Measurements from ENCODE around the gene COL4A2. TPM values are rescaled to one million over a fixed set of nuclear protein-coding genes. Genes with fewer than 3 reads are reported as not detected.

Gene COL4A2
- polyA plus RNA-seq, 1 experiment: 208 TPM

GRCh38 chr13:110556224-110556606 is 249.1 kb downstream of the COL4A2 start:
- H3K27ac ChIP-seq (ENCODE audit: low read depth, low read length): no peak overlapping the region
- no peak overlapping the region for H3K4me3 ChIP-seq (ENCODE audit: low read depth, low read length)
- peaks cover 12% of the 10 kb centered on the region for H3K9me3 ChIP-seq (ENCODE audit: control insufficient read depth, insufficient read depth, low read length)
- TF ChIP-seq, protein P1, sequence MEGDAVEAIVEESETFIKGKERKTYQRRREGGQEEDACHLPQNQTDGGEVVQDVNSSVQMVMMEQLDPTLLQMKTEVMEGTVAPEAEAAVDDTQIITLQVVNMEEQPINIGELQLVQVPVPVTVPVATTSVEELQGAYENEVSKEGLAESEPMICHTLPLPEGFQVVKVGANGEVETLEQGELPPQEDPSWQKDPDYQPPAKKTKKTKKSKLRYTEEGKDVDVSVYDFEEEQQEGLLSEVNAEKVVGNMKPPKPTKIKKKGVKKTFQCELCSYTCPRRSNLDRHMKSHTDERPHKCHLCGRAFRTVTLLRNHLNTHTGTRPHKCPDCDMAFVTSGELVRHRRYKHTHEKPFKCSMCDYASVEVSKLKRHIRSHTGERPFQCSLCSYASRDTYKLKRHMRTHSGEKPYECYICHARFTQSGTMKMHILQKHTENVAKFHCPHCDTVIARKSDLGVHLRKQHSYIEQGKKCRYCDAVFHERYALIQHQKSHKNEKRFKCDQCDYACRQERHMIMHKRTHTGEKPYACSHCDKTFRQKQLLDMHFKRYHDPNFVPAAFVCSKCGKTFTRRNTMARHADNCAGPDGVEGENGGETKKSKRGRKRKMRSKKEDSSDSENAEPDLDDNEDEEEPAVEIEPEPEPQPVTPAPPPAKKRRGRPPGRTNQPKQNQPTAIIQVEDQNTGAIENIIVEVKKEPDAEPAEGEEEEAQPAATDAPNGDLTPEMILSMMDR (IDR thresholded peaks at IDR 0.05; ENCODE audit: low read depth, low read length): no peak
- no peaks in the 10 kb centered on the region for H3K27me3 ChIP-seq (ENCODE audit: control insufficient read depth, insufficient read depth, low read length)
- ChIA-PET POLR2A (no interaction called here), CTCF (no interaction called here)
- no peak for DNase-seq (ENCODE audit: low read depth, low spot score)

GRCh38 chr13:110557082-110557481 is 250.0 kb downstream of the COL4A2 start:
- no peak for DNase-seq (ENCODE audit: low read depth, low spot score)
- Histone ChIP-seq H3K4me3 (ENCODE audit: low read depth, low read length) (no peak overlapping the region), H3K27me3 (ENCODE audit: control insufficient read depth, insufficient read depth, low read length) (no peaks in the 10 kb centered on the region), H3K9me3 (ENCODE audit: control insufficient read depth, insufficient read depth, low read length) (peaks cover 12% of the 10 kb centered on the region), H3K27ac (ENCODE audit: low read depth, low read length) (no peak overlapping the region)
- ChIA-PET POLR2A (no interaction called here), CTCF (no interaction called here)
- TF ChIP-seq, protein P1 (IDR thresholded peaks at IDR 0.05; ENCODE audit: low read depth, low read length): no peak

GRCh38 chr13:110557610-110558305 is 250.7 kb downstream of the COL4A2 start:
- POLR2A ChIA-PET: interaction anchor here (0.7 kb wide), 1 partner anchor 57 kb away, joined by 6 read pairs; no protein-coding TSS in a partner anchor
- Histone ChIP-seq H3K9me3 (ENCODE audit: control insufficient read depth, insufficient read depth, low read length) (peaks cover 12% of the 10 kb centered on the region), H3K27ac (ENCODE audit: low read depth, low read length) (no peak overlapping the region), H3K4me3 (ENCODE audit: low read depth, low read length) (no peak overlapping the region), H3K27me3 (ENCODE audit: control insufficient read depth, insufficient read depth, low read length) (no peaks in the 10 kb centered on the region)
- CTCF ChIA-PET: no interaction called here
- TF ChIP-seq, protein P1 (IDR thresholded peaks at IDR 0.05; ENCODE audit: low read depth, low read length): no peak
- DNase-seq (ENCODE audit: low read depth, low spot score): no peak

DNA sequence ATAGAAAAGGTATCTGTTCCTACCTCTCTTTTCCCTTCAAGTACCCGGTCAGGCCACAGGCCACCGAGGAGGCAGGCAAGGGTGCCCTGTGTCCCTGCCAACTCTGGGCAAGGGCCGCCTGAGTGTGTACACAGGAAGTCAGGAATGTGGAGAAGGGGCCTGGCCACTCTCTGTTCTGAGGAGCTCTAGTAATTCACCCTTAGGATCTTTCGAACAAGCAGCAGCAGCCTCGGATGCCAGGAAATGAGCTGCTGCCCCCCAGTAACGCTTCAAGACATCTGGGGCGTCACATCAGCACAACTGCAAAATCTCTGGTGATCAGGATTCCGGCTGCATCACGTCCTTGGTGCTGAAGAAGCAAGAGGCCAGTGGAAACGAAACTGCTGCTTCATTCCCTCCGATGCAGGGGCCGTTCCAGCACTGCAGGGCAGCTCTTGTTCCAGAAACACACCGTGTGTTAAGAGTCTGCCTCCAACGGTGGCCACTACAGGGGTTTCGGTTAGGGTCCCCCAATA is 252.4 kb downstream of the COL4A2 start:
- TF ChIP-seq, protein P1 (IDR thresholded peaks at IDR 0.05; ENCODE audit: low read depth, low read length): no peak
- no peak overlapping the region for H3K27ac ChIP-seq (ENCODE audit: low read depth, low read length)
- no peak for DNase-seq (ENCODE audit: low read depth, low spot score)
- peaks cover 12% of the 10 kb centered on the region for H3K9me3 ChIP-seq (ENCODE audit: control insufficient read depth, insufficient read depth, low read length)
- H3K4me3 ChIP-seq (ENCODE audit: low read depth, low read length): peak overlapping the region; percentile 41; the same call in 1 of the 2 replicates
- H3K27me3 ChIP-seq (ENCODE audit: control insufficient read depth, insufficient read depth, low read length): peaks cover 4% of the 10 kb centered on the region
- ChIA-PET CTCF (interaction anchor here (0.6 to 1.2 kb wide), 2 partner anchors 11 to 20 kb away, joined by 4 to 6 read pairs; no protein-coding TSS in a partner anchor), POLR2A (interaction anchor here (0.6 kb wide), 1 partner anchor 36 kb away, joined by 3 read pairs; no protein-coding TSS in a partner anchor)

- Histone ChIP-seq H3K27me3 (ENCODE audit: control insufficient read depth, insufficient read depth, low read length) (peaks cover 9% of the 10 kb centered on the region), H3K4me3 (ENCODE audit: low read depth, low read length) (peak overlapping the region; percentile 41; the same call in 1 of the 2 replicates), H3K9me3 (ENCODE audit: control insufficient read depth, insufficient read depth, low read length) (peaks cover 12% of the 10 kb centered on the region), H3K27ac (ENCODE audit: low read depth, low read length) (no peak overlapping the region)
- ChIA-PET CTCF (interaction anchor here (1.2 kb wide), 1 partner anchor 11 kb away, joined by 4 read pairs; no protein-coding TSS in a partner anchor), POLR2A (no interaction called here)
- no peak for DNase-seq (ENCODE audit: low read depth, low spot score)
- TF ChIP-seq, protein P1 (IDR thresholded peaks at IDR 0.05; ENCODE audit: low read depth, low read length): no peak
These were observed 252.9 kb downstream of the COL4A2 start for GRCh38 chr13:110559986-110560385.
